PFSK-1 (cell line): ENCODE measurements around the gene SLC25A39.

ENCODE experiments used
- POLR2AphosphoS5 ChIP-seq: IDR thresholded peaks from 2 replicates; pipeline ENCODE4 v1.6.1; 2012; ENCODE audit warnings: low read depth, mild to moderate bottlenecking, control low read depth, low read length, moderate library complexity
- REST ChIP-seq, 2 experiments: IDR thresholded peaks; 2 replicates each; pipeline versions ENCODE4 v1.6.1 to v1.8.0; 2011 to 2012; ENCODE audit warnings: low read depth in 2 of 2, low read length in 2 of 2, control low read depth in 1 of 2, inconsistent platforms in 1 of 2, mild to moderate bottlenecking in 1 of 2, moderate library complexity in 1 of 2; ENCODE audit not compliant: insufficient read depth in 1 of 2
- TAF1 ChIP-seq: IDR thresholded peaks from 2 replicates; pipeline ENCODE4 v1.6.1; 2012; ENCODE audit warnings: low read length, control low read depth, borderline replicate concordance; ENCODE audit not compliant: insufficient read depth

DNA sequence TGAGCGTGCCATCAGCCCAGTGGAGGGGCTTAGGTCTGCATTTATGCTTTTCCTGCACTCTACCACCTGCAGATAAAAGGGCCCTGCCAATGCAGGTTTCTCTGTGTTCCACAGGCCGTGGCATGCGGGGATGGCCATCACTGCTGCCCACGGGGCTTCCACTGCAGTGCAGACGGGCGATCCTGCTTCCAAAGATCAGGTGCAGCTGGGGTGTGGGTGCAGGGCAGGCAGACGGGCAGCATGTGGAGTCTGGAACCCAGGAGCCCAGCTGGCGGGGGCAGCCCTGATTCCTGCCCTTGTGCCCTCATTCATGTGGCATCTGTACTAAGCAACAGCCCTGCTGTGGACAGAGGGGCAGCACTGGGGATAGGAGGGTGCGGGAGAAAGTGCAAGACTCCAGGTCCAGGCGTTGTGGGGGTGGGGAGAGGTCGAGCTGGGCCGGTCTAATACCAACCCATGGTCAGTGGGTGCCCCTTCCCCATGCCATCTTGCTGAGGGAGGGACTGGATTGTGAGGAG lies 25.0 kb upstream of the SLC25A39 start:
- TF ChIP-seq POLR2AphosphoS5, result no peak
- TF ChIP-seq REST (IDR thresholded peaks at IDR 0.05; ENCODE audit: insufficient read depth in 1 of 2, low read depth in 2 of 2, low read length in 2 of 2), result no peak
- no peak for TF ChIP-seq TAF1
